LHCN-M2 (cell line): ENCODE results near the gene GASK1A. TPM values are rescaled to one million over a fixed set of nuclear protein-coding genes. Genes with fewer than 3 reads are reported as not detected.
"Not testable (repeated sequence)": the region's sequence is repeated elsewhere in the genome, so short reads cannot be mapped to it uniquely, and the experiment has no call there.

Experiments used
- DNase-seq: peaks from one replicate; pipeline ENCODE4 v3.0.0-alpha.2; 2012; ENCODE audit warnings: low read depth
- total RNA-seq: library from RNA; depleted of rRNA; stranded (reverse); fragments of >200 nt; gene quantifications from 2 replicates; pipeline ENCODE4 v1.2.3, GENCODE V29; 2014

The GASK1A gene
- total RNA-seq, 1 experiment from 2014 or later, result not detected

GRCh38 chr3:43061101-43061895 lies 82.2 kb downstream of the GASK1A start:
- no peak for DNase-seq

- DNase-seq, result no peak
These were observed 83.0 kb downstream of the GASK1A start for GRCh38 chr3:43062040-43062563.

GRCh38 chr3:43062564-43063040 lies 83.5 kb downstream of the GASK1A start:
- no peak for DNase-seq

GRCh38 chr3:43063114-43063513 lies 84.0 kb downstream of the GASK1A start:
- no peak for DNase-seq

GRCh38 chr3:43070670-43071069 lies 91.6 kb downstream of the GASK1A start:
- not testable (repeated sequence) for DNase-seq

- DNase-seq, result no peak
These were observed 92.3 kb downstream of the GASK1A start for GRCh38 chr3:43071313-43071893.

- DNase-seq, result no peak
These were observed 93.2 kb downstream of the GASK1A start for GRCh38 chr3:43072361-43072760.

- no peak for DNase-seq
These were observed 94.2 kb downstream of the GASK1A start for GRCh38 chr3:43073116-43073835.

GRCh38 chr3:43073836-43074220 lies 94.7 kb downstream of the GASK1A start:
- no peak for DNase-seq

- DNase-seq, result no peak
These were observed 95.4 kb downstream of the GASK1A start for GRCh38 chr3:43074482-43074881.

GRCh38 chr3:43074901-43075689 lies 96.0 kb downstream of the GASK1A start:
- no peak for DNase-seq

GRCh38 chr3:43075904-43076661 lies 97.0 kb downstream of the GASK1A start:
- no peak for DNase-seq

GRCh38 chr3:43076857-43077256 lies 97.7 kb downstream of the GASK1A start:
- DNase-seq, result no peak

- DNase-seq, result no peak
These were observed 98.2 kb downstream of the GASK1A start for GRCh38 chr3:43077261-43077660.

- no peak for DNase-seq
These were observed 98.6 kb downstream of the GASK1A start for GRCh38 chr3:43077707-43078106.

- DNase-seq, result no peak
These were observed 100.6 kb downstream of the GASK1A start for GRCh38 chr3:43079536-43080332.

- DNase-seq, result no peak
These were observed 101.8 kb downstream of the GASK1A start for GRCh38 chr3:43080726-43081568.

GRCh38 chr3:43081796-43082195 lies 102.7 kb downstream of the GASK1A start:
- DNase-seq, result no peak

- no peak for DNase-seq
These were observed 103.3 kb downstream of the GASK1A start for GRCh38 chr3:43082457-43082856.
